Myocyte (in vitro differentiated cells): ENCODE results near the gene UBTD1. TPM values are rescaled to one million over a fixed set of nuclear protein-coding genes. Genes with fewer than 3 reads are reported as not detected.
"Not testable (repeated sequence)": the region's sequence is repeated elsewhere in the genome, so short reads cannot be mapped to it uniquely, and the experiment has no call there.

Source experiments
- DNase-seq: peaks from one replicate; pipeline ENCODE4 v3.0.0-alpha.2; 2012; ENCODE audit warnings: low read depth
- total RNA-seq: library from RNA; depleted of rRNA; stranded (reverse); fragments of >200 nt; gene quantifications from 2 replicates; pipeline ENCODE4 v1.2.3, GENCODE V29; 2014

The UBTD1 gene
- total RNA-seq, 1 donor from 2014 or later, result 81.1 TPM

DNA sequence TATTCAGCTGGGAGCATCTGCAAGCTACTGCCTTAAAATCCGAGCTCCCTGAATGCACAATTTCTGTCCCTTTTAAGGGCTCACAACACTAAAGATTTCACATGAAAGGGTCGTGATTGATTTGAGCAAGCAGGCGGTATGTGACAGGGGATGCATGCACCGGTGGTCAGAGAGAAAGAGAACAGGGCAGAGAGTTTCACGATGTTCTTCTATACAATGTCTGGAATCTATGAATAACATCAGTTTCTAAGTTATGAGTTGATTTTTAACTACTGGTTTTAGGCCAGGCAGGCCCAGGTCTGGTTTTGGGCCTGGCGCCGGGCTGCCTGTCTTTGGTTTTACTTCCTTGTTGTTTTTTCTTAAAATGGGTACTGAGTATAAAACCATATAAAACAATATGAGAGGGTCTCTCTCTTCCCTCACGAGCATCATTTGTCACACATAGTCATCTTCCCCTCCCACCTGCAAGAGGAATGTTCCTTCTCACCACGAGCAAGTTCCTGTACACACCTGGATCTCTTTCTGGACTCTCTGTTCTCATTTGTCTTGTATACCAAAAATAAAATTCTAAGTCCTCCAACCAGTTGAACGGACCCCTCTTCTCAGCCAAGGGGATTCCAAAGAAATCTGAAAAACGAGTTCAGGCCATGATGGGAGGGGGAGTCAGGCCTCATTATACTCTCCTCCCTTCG is 62.8 kb downstream of the UBTD1 start:
- not testable (repeated sequence) for DNase-seq

- DNase-seq, result not testable (repeated sequence)
These were observed 63.6 kb downstream of the UBTD1 start for GRCh38 chr10:97562329-97562728.

GRCh38 chr10:97563337-97563736 is 64.6 kb downstream of the UBTD1 start:
- DNase-seq, result no peak

GRCh38 chr10:97564776-97565175 is 66.1 kb downstream of the UBTD1 start:
- no peak for DNase-seq

DNA sequence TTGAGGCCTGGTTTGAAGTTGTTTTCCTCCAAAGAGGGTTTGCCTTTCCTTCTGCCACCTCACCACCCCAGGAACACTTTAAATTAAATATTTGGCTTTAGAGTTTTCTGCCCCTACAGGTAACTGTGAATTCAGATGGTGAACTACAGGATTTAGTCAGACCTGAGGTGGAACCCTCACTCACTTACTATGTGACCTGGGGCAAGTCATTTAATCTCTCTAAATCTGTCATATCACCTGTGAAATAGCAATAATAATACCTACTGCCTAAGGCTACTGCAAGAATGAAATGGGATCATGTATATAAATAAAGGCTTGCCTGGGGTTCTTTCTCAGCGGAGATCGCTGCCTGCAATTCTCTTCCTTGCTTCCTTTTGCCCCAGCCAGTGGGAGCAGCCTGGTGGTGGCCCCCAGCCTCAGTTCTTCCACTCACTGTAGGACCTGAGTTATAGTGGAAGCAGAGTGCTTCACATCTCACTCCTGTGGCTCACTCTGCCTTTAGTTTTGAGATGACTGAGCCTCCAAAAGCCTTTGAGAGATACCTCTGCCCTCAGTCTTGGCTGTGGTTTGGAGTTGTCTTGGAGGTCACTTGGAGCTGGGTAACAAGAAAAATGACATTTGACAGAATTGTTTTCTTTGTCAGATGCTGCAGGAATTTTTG is 67.7 kb downstream of the UBTD1 start:
- DNase-seq, result no peak

GRCh38 chr10:97567891-97568290 is 69.2 kb downstream of the UBTD1 start:
- DNase-seq, result no peak

- DNase-seq, result peak; percentile 33
These were observed 71.5 kb downstream of the UBTD1 start for GRCh38 chr10:97570146-97570788.

- DNase-seq, result peak; percentile 96
These were observed 72.2 kb downstream of the UBTD1 start for GRCh38 chr10:97570789-97571471.

- DNase-seq, result no peak
These were observed 72.9 kb downstream of the UBTD1 start for GRCh38 chr10:97571622-97572021.

GRCh38 chr10:97572214-97572989 is 73.7 kb downstream of the UBTD1 start, which contains the start of gene ANKRD2:
Gene ANKRD2 (plus strand): TSS chr10:97572779. CDS start chr10:97572789, 10 bp downstream.
- peak; percentile 86 for DNase-seq

- DNase-seq, result peak; percentile 83
These were observed 74.3 kb downstream of the UBTD1 start for GRCh38 chr10:97573021-97573420.

- no peak for DNase-seq
These were observed 74.9 kb downstream of the UBTD1 start for GRCh38 chr10:97573672-97574071.

GRCh38 chr10:97574374-97575126 is 75.8 kb downstream of the UBTD1 start:
- peak; percentile 99 for DNase-seq

DNA sequence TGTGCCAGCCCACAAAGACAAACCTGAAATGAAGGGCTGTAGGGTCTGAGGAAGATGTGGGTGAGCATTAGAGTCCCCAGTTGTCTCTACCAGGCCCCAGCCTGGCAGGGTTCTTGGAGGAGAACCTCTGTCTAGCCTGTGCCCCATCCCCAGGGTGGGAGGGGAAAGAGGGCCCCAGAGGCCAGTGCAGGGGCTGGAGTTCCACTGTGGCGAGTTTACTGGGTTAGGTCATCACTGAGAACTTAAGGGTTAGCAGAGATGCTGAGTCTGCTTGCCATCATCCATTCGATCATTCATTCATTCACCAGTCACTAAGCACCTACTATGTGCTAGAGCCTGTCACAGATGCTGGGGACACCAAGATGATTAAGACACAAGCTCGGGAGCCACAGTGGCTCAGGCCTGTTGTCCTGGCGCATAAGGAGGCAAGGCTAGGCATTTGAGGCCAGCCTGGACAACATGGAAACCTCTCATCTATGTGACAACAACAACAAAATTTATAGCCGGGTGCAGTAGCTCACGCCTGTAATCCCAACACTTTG is 76.5 kb downstream of the UBTD1 start:
- peak; percentile 52 for DNase-seq

DNA sequence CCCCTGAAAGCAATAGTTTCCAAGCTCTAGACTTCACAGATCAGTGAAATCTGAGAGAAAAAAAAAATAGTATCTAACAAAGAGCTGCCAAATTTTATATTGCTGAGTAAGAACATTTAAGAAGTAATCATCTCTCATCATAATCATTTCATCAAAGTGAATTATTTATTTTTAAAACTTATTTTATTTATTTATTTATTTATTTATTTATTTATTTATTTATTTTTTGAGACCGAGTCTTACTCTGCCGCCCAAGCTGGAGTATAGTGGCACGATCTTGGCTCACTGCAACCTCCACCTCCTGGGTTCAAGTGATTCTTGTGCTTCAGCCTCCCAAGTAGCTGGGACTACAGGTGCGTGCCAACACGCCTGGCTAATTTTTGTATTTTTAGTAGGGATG is 77.8 kb downstream of the UBTD1 start:
- DNase-seq, result not testable (repeated sequence)

GRCh38 chr10:97577701-97578100 is 79.0 kb downstream of the UBTD1 start:
- no peak for DNase-seq

DNA sequence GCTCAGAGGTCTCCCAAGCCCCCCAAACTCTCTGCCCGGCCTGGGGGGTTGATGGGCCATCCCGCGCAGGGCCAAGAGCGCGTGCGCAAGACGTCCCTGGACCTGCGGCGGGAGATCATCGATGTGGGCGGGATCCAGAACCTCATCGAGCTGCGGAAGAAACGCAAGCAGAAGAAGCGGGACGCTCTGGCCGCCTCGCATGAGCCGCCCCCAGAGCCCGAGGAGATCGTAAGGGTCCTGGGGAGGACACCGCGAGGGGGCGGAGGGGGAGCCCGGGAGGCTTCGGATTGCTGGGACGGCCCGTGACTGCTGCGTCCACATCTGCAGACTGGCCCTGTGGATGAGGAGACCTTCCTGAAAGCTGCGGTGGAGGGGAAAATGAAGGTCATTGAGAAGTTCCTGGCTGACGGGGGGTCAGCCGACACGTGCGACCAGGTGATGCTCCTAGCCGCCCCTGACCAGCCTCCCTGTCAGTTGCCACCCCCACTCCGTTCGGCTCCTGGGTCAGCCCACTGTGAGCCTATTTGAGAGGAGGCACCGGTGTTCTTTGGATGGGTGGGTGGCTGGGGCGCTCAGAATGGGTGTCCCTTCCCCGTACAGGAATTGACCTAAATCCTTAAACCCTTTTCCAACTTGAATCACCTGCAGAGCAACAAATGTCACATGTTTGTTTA is 79.6 kb downstream of the UBTD1 start:
- no peak for DNase-seq

GRCh38 chr10:97580421-97581367 is 82.0 kb downstream of the UBTD1 start:
- DNase-seq, result no peak
